Ovary (tissue), 10 donors: ENCODE results near the gene MALL. TPM values are rescaled to one million over a fixed set of nuclear protein-coding genes. Genes with fewer than 3 reads are reported as not detected.
"Not testable (repeated sequence)": the region's sequence is repeated elsewhere in the genome, so short reads cannot be mapped to it uniquely, and the experiment has no call there.

Experiments
- DNase-seq, 5 donors: peaks; one replicate each; pipeline ENCODE4 v3.0.0-alpha.2; 2019 to 2020
- H3K27ac ChIP-seq, 2 donors: fragments of 200-600 bp; one replicate each; pipeline versions ENCODE4 v1.5.1 to v1.8.0; 2019 to 2022
- H3K27me3 ChIP-seq: fragments of 200-600 bp; one replicate; pipeline ENCODE4 v1.8.0; 2022
- H3K36me3 ChIP-seq: fragments of 200-600 bp; sonication (generic); one replicate; pipeline ENCODE4 v1.5.1; 2019
- H3K4me1 ChIP-seq: one replicate; pipeline ENCODE4 v1.8.1; 2013; ENCODE audit warnings: mild to moderate bottlenecking, moderate library complexity; ENCODE audit not compliant: insufficient read depth
- H3K4me3 ChIP-seq: fragments of 200-600 bp; sonication (generic); one replicate; pipeline ENCODE4 v1.5.1; 2017
- H3K9me3 ChIP-seq, 2 donors: fragments of 200-600 bp in 1 of 2; sonication (generic) in 1 of 2; one replicate each; pipeline versions ENCODE4 v1.5.1 to v1.8.1; 2013 to 2019; ENCODE audit warnings: mild to moderate bottlenecking in 1 of 2, moderate library complexity in 1 of 2
- CTCF ChIP-seq, 3 donors: fragments of 450-650 bp in 2 of 3; fragments of 200-600 bp in 1 of 3; IDR thresholded peaks; one replicate each; pipeline versions ENCODE4 v1.5.1 to v1.8.0; 2016 to 2022; ENCODE audit warnings: antibody characterized with exemption in 3 of 3, mild to moderate bottlenecking in 1 of 3
- EP300 ChIP-seq: sonication (generic); formaldehyde crosslinking; IDR thresholded peaks from one replicate; pipeline ENCODE4 v1.6.1; 2017; ENCODE audit warnings: antibody characterized with exemption
- POLR2A ChIP-seq: fragments of 450-650 bp; IDR thresholded peaks from one replicate; pipeline ENCODE4 v1.6.1; 2017; ENCODE audit warnings: antibody characterized with exemption, mild to moderate bottlenecking, moderate library complexity
- WGBS, 3 donors: extraction: QIAGEN DNeasy Blood & Tissue Kit in 1 of 3; methylation state at CpG; one replicate each; pipeline versions ENCODE4 v1.1.5 to v1.1.7; 2013 to 2017; 5-methylcytosine and 5-hydroxymethylcytosine counted together
- intact Hi-C, 4 donors: fragments of 100-400 bp; cut with DNase I; formaldehyde crosslinking; loops; one replicate each; pipeline versions ENCODE4 v1.11.0 to v1.15.1; 2022 to 2023
- long read RNA-seq, 3 donors: library from polyadenylated mRNA in 2 of 3; unstranded in 2 of 3; transcript quantifications; one replicate each; pipeline ENCODE4 v2.0.0 and lab custom pipeline, GENCODE V29; 2021 to 2026
- polyA plus RNA-seq, 2 donors: library from polyadenylated mRNA; stranded (reverse); fragments of 200-250 nt in 1 of 2; fragments of 350-450 nt in 1 of 2; fragmentation: Illumina TruSeq in 1 of 2; extraction: RNeasy Lipid Tissue Mini Kit (QIAGEN cat#74804) in 1 of 2; gene quantifications; one replicate each; pipeline ENCODE4 v1.2.3, GENCODE V29; 2013 to 2014
- total RNA-seq, 7 donors: library from RNA; depleted of rRNA in 2 of 7; stranded (reverse); fragments of >200 nt in 2 of 7; fragmentation: NEBNext Ultra II Directional in 3 of 7; extraction: Animal tissue kit (Norgen Biotek cat#: 25700) in 3 of 7; gene quantifications; one replicate each; pipeline versions ENCODE4 v1.1.0 to v1.2.4, GENCODE V29; 2016 to 2023
- donor health status: DM: no; HTN: no; CAD: no; lungs with moderate emphysema.
- donor health status: DM: no; HTN: no; CAD: no.
- donor health status: Bipolar disorder and iron deficiency.
- donor health status: DM: yes; HTN: yes; CAD: no.
- donor health status: DM: no; HTN: no; CAD: no.
- donor health status: DM: yes; HTN: yes; CAD: no.

The MALL gene
- total RNA-seq (1 to 10 TPM in 6 of 7 donors, under 1 TPM in 1; 0.63 to 9.2 (median 2.1) TPM), polyA plus RNA-seq (10 to 100 TPM in 1 of 2 donors, 1 to 10 TPM in 1; 3.4 to 20.0 TPM)
- long read RNA-seq, donor 1, partial matches to known transcripts, result 0 of 2 reads
- long read RNA-seq, donor 1, other reads (novel, unspliced or antisense), result 0 of 2 reads
- long read RNA-seq, donor 2, partial matches to known transcripts, result 0 of 1 reads
- long read RNA-seq, donor 2, other reads (novel, unspliced or antisense), result 0 of 1 reads
- long read RNA-seq, donor 3, transcript MALL-201 (4 exons, 3,061 nt), result major isoform, 8 of 11 reads
- long read RNA-seq, donor 3, partial matches to known transcripts, result 0 of 11 reads
- long read RNA-seq, donor 3, other reads (novel, unspliced or antisense), result 3 of 11 reads

DNA sequence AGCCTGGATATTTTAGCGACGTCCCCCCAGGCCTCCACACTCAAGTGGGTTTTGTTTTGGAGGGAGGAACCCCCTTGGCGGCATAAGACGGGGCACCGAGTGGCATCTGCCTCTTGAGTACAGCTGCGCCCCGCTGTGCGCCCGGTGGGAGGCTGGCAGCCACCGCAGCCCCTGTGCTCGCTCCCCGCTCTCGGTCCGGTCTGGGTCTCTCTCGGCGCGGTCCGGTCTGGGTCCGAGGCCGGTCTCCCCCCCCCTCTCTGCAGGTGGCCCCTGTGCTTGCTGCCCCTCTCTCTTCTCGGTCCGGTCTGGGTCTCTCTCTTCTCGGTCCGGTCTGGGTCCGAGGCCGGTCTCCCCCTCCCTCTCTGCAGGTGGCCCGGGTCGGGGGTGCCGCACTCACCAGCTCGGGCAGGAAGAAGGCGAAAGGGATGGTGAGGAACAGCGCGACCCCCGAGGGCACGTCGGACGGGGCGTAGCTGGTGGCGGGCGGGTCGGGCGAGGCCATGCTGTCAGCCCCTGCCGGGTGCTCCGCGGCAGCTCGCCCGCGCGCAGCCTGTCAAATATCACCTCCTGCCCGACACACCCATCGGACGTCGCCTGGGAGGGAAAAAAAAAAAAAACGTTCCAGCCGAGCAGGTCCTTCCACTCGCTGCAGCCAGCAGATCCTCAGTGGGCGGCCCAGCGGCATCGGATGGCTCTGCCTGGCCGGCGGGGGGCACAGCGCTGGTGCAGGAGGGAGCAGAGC lies at the start of gene MALL:
TSS of gene MALL (minus strand) at position 532 of the 742 bp plus-strand sequence. CDS start at position 502, 30 bp downstream.
- Histone ChIP-seq H3K9me3 (no peaks in the 10 kb centered on the region), H3K27ac (no peak within 1 kb of the TSS), H3K4me3 (peak within 1 kb of the TSS; percentile 30), H3K27me3 (no peaks in the 10 kb centered on the region), H3K36me3 (no peaks in the 10 kb centered on the region), H3K4me1 (peaks cover 3% of the 10 kb centered on the region)
- DNase-seq, result no peak
- WGBS, 3 donors, result 6 to 8% (median 7%) methylated on average over 60 to 62 of the region's 62 CpGs
- intact Hi-C loops, result no loop called here
- no peak for TF ChIP-seq CTCF (IDR thresholded peaks at IDR 0.05)

GRCh38 chr2:110157153-110157793 lies 41.7 kb upstream of the MALL start:
- no peak overlapping the region for H3K27ac ChIP-seq
- no peaks in the 10 kb centered on the region for H3K4me1 ChIP-seq
- H3K36me3 ChIP-seq, result no peaks in the 10 kb centered on the region
- DNase-seq, result no peak
- 35 to 40% (median 37%) methylated on average over 4 of the region's 4 CpGs for WGBS, 3 donors
- peaks cover 0 to 3% of the 10 kb centered on the region in 2 donors for H3K9me3 ChIP-seq
- intact Hi-C loops, result no loop called here
- no peak overlapping the region for H3K4me3 ChIP-seq
- no peaks in the 10 kb centered on the region for H3K27me3 ChIP-seq
- TF ChIP-seq CTCF (IDR thresholded peaks at IDR 0.05), result peak in 1 of 3 donors; percentile 42
- no peak for TF ChIP-seq EP300
- no peak for TF ChIP-seq POLR2A

DNA sequence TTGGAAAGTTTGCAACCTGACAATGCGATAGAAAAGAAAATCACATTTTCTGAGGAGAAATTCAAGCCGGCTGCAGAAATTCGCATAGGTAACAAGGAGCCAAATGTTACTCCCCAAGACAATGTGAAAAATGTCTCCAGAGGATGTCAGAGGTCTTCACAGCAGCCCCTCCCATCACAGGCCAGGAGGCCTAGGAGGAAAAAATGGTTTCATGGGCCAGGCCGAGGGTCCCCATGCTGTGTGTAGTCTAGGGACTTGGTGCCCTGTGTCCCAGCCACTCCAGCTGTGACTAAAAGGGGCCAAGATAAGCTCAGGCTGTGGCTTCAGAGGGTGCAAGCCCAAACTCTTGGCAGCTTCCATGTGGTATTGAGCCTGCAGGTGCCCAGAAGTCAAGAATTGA lies 39.2 kb upstream of the MALL start:
- H3K27ac ChIP-seq, H3K36me3 ChIP-seq, H3K4me3 ChIP-seq, DNase-seq, H3K27me3 ChIP-seq, intact Hi-C loops, H3K4me1 ChIP-seq, H3K9me3 ChIP-seq: not testable (repeated sequence)
- 97 to 98% (median 97%) methylated on average over 4 of the region's 4 CpGs for WGBS, 3 donors

DNA sequence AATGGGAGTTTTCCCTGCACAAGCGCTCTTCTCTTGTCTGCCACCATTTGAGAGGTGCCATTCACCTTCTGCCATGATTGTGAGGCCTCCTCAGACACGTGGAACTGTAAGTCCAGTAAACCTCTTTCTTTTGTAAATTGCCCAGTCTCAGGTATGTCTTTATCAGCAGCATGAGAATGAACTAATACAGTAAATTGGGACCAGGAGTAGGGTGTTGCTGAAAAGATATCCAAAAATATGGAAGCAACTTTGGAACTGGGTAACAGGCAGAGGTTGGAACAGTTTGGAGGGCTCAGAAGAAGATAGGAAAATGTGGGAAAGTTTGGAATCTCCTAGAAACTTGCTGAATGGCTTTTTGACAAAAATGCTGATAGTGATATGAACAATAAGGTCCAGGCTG lies 38.6 kb upstream of the MALL start:
- H3K4me3 ChIP-seq, H3K4me1 ChIP-seq, H3K27me3 ChIP-seq, DNase-seq, H3K27ac ChIP-seq, H3K36me3 ChIP-seq, H3K9me3 ChIP-seq, intact Hi-C loops: not testable (repeated sequence)
- 71 to 100% (median 89%) methylated on average over 2 of the region's 2 CpGs for WGBS, 3 donors

- WGBS, 3 donors, result 94 to 98% (median 95%) methylated on average over 2 of the region's 2 CpGs
- Histone ChIP-seq H3K27ac (no peak overlapping the region), H3K27me3 (no peaks in the 10 kb centered on the region), H3K4me1 (no peaks in the 10 kb centered on the region), H3K9me3 (peaks cover 0 to 3% of the 10 kb centered on the region in 2 donors), H3K4me3 (no peak overlapping the region), H3K36me3 (no peaks in the 10 kb centered on the region)
- TF ChIP-seq EP300 (no peak), CTCF (IDR thresholded peaks at IDR 0.05) (no peak), POLR2A (no peak)
- intact Hi-C loops, result no loop called here
- no peak for DNase-seq
These were observed 37.8 kb upstream of the MALL start for GRCh38 chr2:110153416-110153815.
